GM10248 (cell line): Measurements from ENCODE around the gene PRKCA.
"Not testable (repeated sequence)": the region's sequence is repeated elsewhere in the genome, so short reads cannot be mapped to it uniquely, and the experiment has no call there.

Experiments
- CTCF ChIA-PET: fragments of 300-600 bp; sonication (Branson Sonifier 250); formaldehyde crosslinking; extraction: SDS; loops from one replicate; lab custom pipeline; 2021; ENCODE audit warnings: antibody characterized with exemption; lab: Yijun Ruan, JAX
- POLR2A ChIA-PET: fragments of 350-650 bp; sonication (Branson Sonifier 250); formaldehyde crosslinking; extraction: SDS; loops from one replicate; lab custom pipeline; 2020; ENCODE audit warnings: antibody characterized with exemption; lab: Yijun Ruan, JAX
- DNase-seq: peaks from one replicate; pipeline ENCODE4 v3.0.0; 2012; ENCODE audit errors: extremely low spot score
- CTCF ChIP-seq: IDR thresholded peaks from 2 replicates; pipeline ENCODE4 v1.5.1; 2012; ENCODE audit warnings: mild to moderate bottlenecking, low read depth; ENCODE audit errors: extremely low read depth, missing control alignments, control extremely low read depth

PRKCA gene

GRCh38 chr17:66340720-66341119 is 38.3 kb downstream of the PRKCA start:
- ChIA-PET POLR2A (no interaction called here), CTCF (no interaction called here)
- TF ChIP-seq CTCF = no peak
- DNase-seq = no peak

- no peak for TF ChIP-seq CTCF
- ChIA-PET CTCF (no interaction called here), POLR2A (no interaction called here)
- no peak for DNase-seq
Measured at GRCh38 chr17:66341462-66341861, 39.0 kb downstream of the PRKCA start.

GRCh38 chr17:66342263-66342662 is 39.9 kb downstream of the PRKCA start:
- DNase-seq, POLR2A ChIA-PET: not testable (repeated sequence)
- CTCF ChIA-PET = interaction anchor here (1.7 kb wide), 1 partner anchor 15 kb away, joined by 4 read pairs; no protein-coding TSS in a partner anchor

- CTCF ChIA-PET = interaction anchor here (1.1 to 1.9 kb wide), 3 partner anchors 17 to 25 kb away, joined by 4 read pairs; no protein-coding TSS in a partner anchor
- POLR2A ChIA-PET = no interaction called here
- DNase-seq = no peak
- TF ChIP-seq CTCF = no peak
Measured at GRCh38 chr17:66343531-66344078, 41.2 kb downstream of the PRKCA start.

GRCh38 chr17:66344473-66344872 is 42.1 kb downstream of the PRKCA start:
- DNase-seq = no peak
- TF ChIP-seq CTCF = no peak
- ChIA-PET POLR2A (no interaction called here), CTCF (interaction anchor here (1.5 to 1.9 kb wide), 2 partner anchors 10 to 25 kb away, joined by 4 to 5 read pairs; no protein-coding TSS in a partner anchor)

GRCh38 chr17:66345264-66345663 is 42.9 kb downstream of the PRKCA start:
- ChIA-PET POLR2A (no interaction called here), CTCF (interaction anchor here (1.5 to 1.9 kb wide), 2 partner anchors 9 to 24 kb away, joined by 4 to 5 read pairs; no protein-coding TSS in a partner anchor)
- TF ChIP-seq CTCF = no peak
- DNase-seq = no peak

- POLR2A ChIA-PET, DNase-seq: not testable (repeated sequence)
- CTCF ChIA-PET = interaction anchor here (0.9 kb wide), 2 partner anchors 13 to 191 kb away, joined by 3 read pairs; no protein-coding TSS in a partner anchor
Measured at GRCh38 chr17:66345949-66346638, 43.7 kb downstream of the PRKCA start.
